ENCODE data around the gene RRAGD.
A peak's percentile ranks its signal among the peaks of the same experiment; 100 is the strongest.

Gene RRAGD

GRCh38 chr6:89364586-89364985, 47.5 kb downstream of the RRAGD start:
- Histone ChIP-seq H3K27ac (ENCODE audit: low read depth, low read length) (peak overlapping the region; percentile 44), H3K4me2 (ENCODE audit: low read depth, low read length, poor library complexity, severe bottlenecking) (no peak overlapping the region), H3K27me3 (ENCODE audit: low read length) (no peaks in the 10 kb centered on the region), H4K20me1 (ENCODE audit: low read depth, low read length) (no peaks in the 10 kb centered on the region), H3K9me3 (ENCODE audit: insufficient read depth, low read length) (no peaks in the 10 kb centered on the region), H2AFZ (ENCODE audit: low read depth, low read length, severe bottlenecking) (no peak overlapping the region), H3K9ac (ENCODE audit: low read length) (no peak overlapping the region), H3K79me2 (ENCODE audit: insufficient read depth, low read length) (no peaks in the 10 kb centered on the region), H3F3A (ENCODE audit: insufficient read depth) (peaks cover 21% of the 10 kb centered on the region), H3K36me3 (ENCODE audit: low read length) (peaks cover 23% of the 10 kb centered on the region), H3K9me2 (replicated peaks; ENCODE audit: insufficient read depth, low read length) (no peaks in the 10 kb centered on the region), H3K4me3 (ENCODE audit: insufficient read depth, low read length, poor library complexity, severe bottlenecking) (no peak overlapping the region)
- TF ChIP-seq EZH2phosphoT487 (conservative IDR thresholded peaks at IDR 0.05; ENCODE audit: low read length), result no peak
- no peak for TF ChIP-seq CTCF (IDR thresholded peaks at IDR 0.05; ENCODE audit: insufficient read depth, low read length, poor library complexity, severe bottlenecking)

- H3K27me3 ChIP-seq (ENCODE audit: low read length), result no peaks in the 10 kb centered on the region
- peak overlapping the region; percentile 24 for H3K4me2 ChIP-seq (ENCODE audit: low read depth, low read length, poor library complexity, severe bottlenecking)
- H3K36me3 ChIP-seq (ENCODE audit: low read length), result peaks cover 7% of the 10 kb centered on the region; the same call in 1 of the 2 replicates
- H3K9me2 ChIP-seq (replicated peaks; ENCODE audit: insufficient read depth, low read length), result no peaks in the 10 kb centered on the region
- H3F3A ChIP-seq (ENCODE audit: insufficient read depth), result peaks cover 45% of the 10 kb centered on the region
- peak overlapping the region; percentile 63 for H3K27ac ChIP-seq (ENCODE audit: low read depth, low read length)
- no peaks in the 10 kb centered on the region for H4K20me1 ChIP-seq (ENCODE audit: low read depth, low read length)
- no peaks in the 10 kb centered on the region for H3K9me3 ChIP-seq (ENCODE audit: insufficient read depth, low read length)
- no peak overlapping the region for H2AFZ ChIP-seq (ENCODE audit: low read depth, low read length, severe bottlenecking)
- no peak overlapping the region for H3K4me3 ChIP-seq (ENCODE audit: insufficient read depth, low read length, poor library complexity, severe bottlenecking)
- H3K79me2 ChIP-seq (ENCODE audit: insufficient read depth, low read length), result no peaks in the 10 kb centered on the region; the same call in 1 of the 2 replicates
- no peak overlapping the region for H3K9ac ChIP-seq (ENCODE audit: low read length)
- TF ChIP-seq EZH2phosphoT487 (conservative IDR thresholded peaks at IDR 0.05; ENCODE audit: low read length) (no peak), CTCF (IDR thresholded peaks at IDR 0.05; ENCODE audit: insufficient read depth, low read length, poor library complexity, severe bottlenecking) (no peak)
These were observed 50.9 kb downstream of the RRAGD start for GRCh38 chr6:89361171-89361570.

- Histone ChIP-seq H4K20me1 (ENCODE audit: low read depth, low read length) (no peaks in the 10 kb centered on the region), H3K27me3 (ENCODE audit: low read length) (no peaks in the 10 kb centered on the region), H3K9me3 (ENCODE audit: insufficient read depth, low read length) (no peaks in the 10 kb centered on the region), H3K9ac (ENCODE audit: low read length) (no peak overlapping the region), H3F3A (ENCODE audit: insufficient read depth) (peaks cover 52% of the 10 kb centered on the region), H3K36me3 (ENCODE audit: low read length) (0 out of 2 replicates have a peak, but pooled peaks cover 2% of the 10 kb centered on the region), H3K4me3 (ENCODE audit: insufficient read depth, low read length, poor library complexity, severe bottlenecking) (no peak overlapping the region), H2AFZ (ENCODE audit: low read depth, low read length, severe bottlenecking) (no peak overlapping the region), H3K9me2 (replicated peaks; ENCODE audit: insufficient read depth, low read length) (no peaks in the 10 kb centered on the region), H3K27ac (ENCODE audit: low read depth, low read length) (peak overlapping the region; percentile 63), H3K4me2 (ENCODE audit: low read depth, low read length, poor library complexity, severe bottlenecking) (peak overlapping the region; percentile 24), H3K79me2 (ENCODE audit: insufficient read depth, low read length) (no peaks in the 10 kb centered on the region; the same call in 1 of the 2 replicates)
- TF ChIP-seq CTCF (IDR thresholded peaks at IDR 0.05; ENCODE audit: insufficient read depth, low read length, poor library complexity, severe bottlenecking), result no peak
- TF ChIP-seq EZH2phosphoT487 (conservative IDR thresholded peaks at IDR 0.05; ENCODE audit: low read length), result no peak
These were observed 51.6 kb downstream of the RRAGD start for GRCh38 chr6:89360415-89360999.
